GM19468 (cell line): ENCODE results near the gene APLNR.
"Not testable (repeated sequence)": the region's sequence is repeated elsewhere in the genome, so short reads cannot be mapped to it uniquely, and the experiment has no call there.

Source experiments
- ATAC-seq: cut with Tn5 transposase; IDR thresholded peaks from one replicate; pipeline ENCODE4 v1.9.1; 2021; ENCODE audit warnings: mild to moderate bottlenecking, moderate library complexity, moderate number of reproducible peaks; ENCODE audit not compliant: unreplicated experiment; ENCODE audit errors: extremely low read depth

The APLNR gene

DNA sequence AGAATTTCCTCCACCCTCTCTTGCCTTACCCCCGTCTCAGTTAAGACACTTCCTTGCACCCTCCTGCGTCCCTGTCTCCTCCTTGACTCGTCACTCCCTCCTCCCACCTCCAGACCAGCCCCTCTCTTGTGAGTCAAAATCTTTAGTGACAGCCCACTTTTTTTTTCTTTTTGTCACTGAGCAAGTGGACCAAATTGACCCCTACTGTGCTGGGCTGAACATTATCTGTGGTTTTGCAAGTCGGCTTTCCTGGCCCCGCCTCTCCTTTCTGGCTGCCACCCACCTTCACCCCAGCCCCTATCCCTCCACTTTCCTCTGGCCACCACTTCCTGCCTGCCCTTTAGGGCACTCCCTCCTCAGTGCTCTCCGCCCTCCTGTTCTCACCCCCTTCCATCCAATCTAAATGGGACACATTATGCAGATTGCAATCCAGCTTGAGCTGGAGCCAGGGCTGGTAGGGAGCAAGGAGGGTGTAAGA is at the start of gene APLNR:
APLNR (minus strand) TSS at position 47 of the 478 bp plus-strand sequence. CDS start 246 bp downstream, outside the sequence.
- no peak for ATAC-seq

DNA sequence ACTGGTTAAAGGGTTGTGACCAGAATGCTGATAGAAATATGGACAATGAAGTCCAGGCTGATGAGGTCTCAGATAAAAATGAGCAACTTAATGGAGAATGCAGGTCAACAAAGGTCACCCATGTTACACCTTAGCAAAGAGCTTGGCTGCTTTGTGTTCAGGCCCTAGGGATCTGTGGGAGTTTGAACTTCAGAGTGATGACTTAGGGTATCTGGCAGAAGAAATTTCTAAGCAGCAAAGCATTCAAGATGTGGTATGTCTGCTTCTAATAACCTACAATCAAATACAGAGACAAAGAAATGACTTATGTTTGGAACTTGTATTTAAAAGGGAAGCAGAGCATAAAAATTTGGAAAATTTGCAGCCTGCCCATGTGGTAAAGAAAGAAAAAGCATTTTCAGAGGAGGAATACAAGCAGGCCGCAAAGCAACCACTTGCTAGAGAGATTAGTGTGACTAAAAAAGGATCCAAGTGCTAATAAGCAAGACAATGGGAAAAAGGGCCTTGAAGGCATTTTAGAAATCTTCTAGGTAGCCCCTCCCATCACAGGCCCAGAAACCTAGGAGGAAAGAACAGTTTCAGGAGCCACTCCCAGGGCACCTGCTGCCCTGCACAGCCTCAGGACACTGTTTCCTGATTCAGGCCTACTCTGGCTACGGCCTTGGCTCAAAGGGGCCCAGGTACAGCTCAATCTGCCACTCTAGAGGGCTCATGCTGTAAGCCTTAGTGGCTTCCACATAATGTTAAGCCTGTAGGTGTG is 46.4 kb upstream of the APLNR start:
- no peak for ATAC-seq

DNA sequence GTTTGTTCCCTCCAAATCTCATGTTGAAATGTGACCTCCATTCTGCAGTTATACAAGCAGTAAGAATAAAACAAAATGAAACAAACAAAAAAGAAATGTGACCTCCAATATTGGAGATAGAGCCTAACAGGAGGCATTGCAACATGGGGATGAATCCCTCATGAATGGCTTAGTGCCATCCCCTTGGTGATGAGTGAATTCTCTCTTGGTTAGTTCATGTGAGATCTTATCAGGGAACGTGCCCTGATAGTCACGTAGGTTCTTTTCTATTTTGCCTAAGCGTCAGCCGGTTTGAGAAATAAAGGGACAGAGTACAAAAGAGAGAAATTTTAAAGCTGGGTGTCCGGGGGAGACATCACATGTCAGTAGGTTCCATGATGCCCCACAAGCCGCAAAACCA is 44.5 kb upstream of the APLNR start:
- ATAC-seq: not testable (repeated sequence)

DNA sequence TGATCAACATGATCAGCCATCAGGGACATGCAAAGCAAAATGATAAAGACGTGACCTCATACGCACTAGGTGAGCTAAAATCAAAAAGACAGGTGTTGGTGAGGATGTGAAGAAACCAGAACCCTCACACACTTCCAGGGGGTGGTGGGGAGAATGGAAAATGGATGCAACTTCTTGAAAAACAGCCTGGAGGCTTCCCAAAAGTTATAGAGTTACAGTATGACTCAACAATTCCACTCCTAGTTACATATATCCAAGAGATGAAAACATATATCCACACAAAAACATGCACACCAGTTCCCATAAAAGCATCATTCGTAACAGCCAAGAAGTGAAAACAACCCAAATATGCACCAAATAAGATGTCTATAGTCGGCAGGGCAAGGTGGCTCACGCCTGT is 42.1 kb upstream of the APLNR start:
- no peak for ATAC-seq

DNA sequence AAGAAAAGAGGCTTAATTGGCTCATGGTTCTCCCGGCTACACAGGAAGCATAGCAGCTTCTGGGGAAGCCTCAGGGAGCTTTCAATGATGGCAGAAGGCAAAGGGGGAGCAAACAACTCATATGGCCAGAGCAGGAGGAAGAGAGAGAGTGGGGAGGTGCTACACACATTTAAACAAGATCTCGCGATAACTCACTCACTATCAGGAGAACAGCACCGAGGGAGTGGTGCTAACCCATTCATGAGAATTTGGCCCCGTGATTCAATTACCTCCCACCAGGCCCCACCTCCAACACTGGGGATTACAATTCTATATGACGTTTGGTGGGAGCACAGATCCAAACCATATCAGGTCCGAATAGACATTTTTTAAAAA is 41.7 kb upstream of the APLNR start:
- ATAC-seq: no peak

DNA sequence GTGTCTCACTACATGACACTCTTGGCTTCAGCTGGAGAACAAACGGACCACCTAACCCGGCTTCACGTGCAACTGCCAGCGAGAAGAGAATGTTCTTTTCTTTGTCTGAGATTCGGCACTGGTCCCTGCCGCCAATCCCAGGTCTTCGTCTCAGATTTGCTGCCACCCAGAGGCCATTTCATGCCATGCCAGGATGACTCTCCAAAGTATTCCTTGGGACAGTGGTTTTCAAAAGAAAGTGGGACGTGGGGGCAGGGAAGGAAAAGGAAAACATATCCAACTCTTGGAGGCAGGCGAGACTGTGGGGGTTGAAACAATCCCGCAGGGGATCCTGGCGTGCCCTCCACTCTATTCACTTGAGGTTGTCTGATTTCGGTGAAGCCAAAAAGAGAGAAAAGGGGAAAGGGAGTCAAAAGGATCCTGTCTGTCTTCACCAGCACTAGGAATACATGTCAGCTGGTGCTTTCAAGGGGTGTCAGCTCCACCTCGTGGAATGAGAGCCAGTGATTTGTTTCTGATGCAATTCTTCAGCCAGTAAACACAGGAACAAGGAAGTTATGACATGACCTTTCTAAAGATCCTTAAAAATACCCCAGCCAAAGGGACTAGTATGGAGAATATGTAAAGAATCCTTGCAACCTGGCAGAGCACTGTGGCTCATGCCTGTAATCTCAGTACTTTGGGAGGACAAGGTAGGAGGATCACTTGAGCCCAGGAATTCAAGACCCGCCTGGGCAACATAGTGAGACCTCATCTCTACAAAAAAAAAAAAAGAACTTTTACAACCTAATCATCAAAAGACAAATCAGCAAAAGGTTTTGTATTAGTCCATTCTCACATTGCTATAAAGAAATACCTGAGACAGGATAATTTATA is 41.0 kb upstream of the APLNR start:
- ATAC-seq: no peak

DNA sequence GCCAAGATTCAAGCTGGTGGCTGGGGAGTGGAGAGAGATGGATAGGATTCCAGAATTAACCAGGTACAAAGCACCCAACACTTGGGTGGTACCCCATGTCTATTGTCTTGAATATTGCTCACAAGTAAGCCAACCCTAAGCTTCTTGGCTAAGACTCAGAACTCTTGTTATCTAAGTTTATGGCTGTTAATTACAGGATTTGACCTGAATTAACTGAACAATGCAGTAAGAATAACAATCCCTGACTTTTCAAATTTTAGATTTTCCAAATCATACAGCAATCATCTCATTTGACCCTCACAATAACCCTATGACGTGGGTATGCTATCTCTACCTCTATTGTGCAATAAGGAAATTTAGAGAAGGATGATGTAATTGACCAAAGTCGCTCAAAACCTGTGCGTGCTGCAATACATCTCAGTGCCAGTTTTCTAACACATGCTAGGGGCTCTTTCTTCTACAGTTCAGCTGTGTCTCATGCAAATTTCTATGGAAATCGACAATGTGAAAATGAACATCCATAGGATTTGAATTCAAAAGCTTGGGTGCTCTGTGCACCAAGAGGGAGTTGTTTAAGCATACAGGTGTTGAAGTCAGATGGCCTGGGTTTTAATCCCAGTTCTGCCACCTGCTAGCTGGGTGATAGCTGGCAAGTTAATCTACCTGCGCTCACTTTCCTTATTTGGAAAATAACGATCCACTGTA is 40.1 kb upstream of the APLNR start:
- no peak for ATAC-seq

DNA sequence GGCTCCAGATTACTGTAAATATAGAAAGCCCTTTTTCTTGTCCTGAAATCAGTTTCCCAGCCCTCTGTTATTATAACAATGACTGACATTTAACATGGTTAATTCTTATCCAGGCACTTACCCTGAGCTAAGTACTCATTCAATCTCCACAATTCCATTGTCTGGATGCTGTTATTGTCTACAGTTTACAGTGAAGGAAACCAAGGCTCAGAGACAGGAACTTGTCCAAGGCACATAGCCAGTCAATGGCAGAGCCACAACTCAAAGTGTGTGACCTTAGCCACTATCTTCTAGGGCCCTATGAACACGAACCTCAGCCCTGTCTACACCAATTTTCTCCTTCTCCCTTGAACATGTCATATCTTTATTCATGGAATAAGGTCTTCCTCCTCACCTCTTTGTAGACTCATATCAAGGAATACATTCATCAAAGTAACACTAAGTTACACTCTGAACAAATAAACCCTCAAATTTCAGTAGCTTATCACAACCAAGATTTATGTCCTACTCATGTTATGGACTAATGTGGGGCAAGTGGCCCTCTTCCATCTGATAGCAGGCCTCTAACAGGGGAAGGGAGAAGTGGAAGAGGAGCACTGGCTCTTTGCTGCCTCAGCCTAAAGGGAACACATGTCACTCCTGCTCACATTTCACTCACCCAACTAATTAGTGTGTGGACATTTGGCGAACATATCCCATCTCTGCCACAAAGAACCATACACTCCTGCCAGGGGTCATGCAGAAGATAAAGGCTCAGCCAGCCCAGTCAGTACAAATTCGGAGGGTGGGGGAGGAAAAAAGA is 39.3 kb upstream of the APLNR start:
- no peak for ATAC-seq

DNA sequence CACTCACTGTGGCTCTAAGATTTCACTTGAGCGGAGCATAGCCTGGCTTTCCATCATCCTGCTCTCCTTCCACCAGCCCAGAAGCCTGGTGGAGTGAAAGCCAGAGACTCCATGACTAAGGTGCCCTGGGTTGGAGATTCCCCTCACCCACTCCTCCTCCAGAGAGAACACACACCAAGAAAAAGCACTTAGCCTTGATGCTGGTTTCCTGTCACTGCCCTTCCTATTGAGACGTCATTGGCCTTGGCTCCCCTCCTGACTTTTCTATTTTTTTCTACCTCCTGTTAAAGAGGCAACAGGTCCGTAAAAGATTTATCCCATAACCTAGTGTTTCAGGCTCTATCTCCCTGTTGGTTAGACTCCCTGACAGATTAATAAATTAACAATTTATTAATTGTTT is 38.5 kb upstream of the APLNR start:
- no peak for ATAC-seq

DNA sequence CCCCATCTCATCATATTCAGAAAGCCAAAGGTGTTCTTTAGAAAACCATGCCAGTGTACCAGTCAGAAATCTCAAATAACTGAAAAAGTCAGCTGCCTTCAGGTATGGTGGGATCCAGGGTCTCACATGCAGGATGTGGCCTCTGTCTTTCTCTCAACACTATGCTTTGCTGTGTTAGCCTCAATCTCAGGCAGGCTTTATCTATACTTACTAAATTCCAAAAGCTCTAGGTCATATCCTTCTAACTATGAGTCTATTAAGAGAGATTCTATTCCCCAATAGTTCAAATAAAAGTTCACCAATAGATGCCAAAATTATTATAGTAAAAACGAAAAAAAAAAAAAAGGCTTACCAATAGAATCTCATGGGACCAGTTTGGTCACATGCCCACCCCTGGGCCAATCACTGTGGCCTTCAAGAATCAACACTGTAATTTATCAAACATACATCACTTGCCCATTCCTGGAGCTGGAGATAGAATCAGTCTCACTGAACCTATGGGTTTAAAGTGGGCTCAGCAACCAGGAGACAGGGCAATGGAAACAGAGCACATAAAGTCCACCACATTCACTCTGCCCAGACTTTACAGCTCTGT is 38.0 kb upstream of the APLNR start:
- ATAC-seq: no peak

DNA sequence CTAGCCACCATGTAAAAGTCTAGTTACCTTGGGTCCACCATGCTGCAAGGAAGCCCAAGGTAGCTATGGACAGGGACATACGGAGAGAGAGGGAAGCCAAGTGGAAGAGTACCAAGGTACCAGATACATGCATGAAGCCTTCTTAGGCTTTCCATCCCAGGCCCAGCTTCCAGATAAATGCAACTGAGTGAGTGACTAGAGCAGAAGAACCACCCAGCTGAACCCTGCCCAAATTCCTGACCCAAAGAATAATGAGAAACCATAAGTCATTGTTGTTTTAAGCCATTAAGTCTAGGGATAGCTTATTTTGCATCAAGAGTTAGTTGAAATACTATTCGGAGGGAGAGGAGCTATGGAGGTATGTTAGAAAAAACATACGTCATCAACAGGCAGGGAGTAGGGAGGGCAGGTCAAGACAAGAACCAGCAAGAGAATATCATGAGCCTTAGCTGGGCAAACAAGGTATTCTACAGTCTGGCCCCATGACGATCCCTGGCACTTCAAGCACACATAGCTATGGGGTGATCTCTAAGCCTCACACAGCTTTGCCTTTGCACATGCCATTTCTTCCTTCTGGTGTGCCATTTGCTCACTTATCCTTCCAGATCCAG is 36.5 kb upstream of the APLNR start:
- ATAC-seq: no peak

DNA sequence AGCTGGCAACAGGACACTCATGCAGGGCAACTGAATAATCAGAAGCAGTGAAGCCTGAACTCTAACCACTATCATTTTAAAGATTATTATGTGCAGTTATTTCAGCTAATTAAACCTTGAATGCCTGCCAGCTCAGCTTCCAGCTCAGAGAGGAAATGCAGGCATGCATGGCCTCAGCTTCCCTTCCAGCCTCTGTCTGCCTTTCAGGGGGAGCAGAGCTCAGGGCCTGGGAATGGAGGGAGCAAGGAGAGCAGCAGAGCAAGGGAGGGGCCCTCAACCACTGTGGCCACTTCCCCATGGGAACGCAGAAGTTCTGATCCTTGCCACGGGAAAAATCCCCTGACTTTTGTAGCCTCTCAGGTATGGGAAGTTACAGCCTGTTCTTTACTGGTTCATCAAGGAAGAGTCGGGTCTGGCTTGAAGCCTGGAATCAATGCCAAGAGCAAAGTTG is 32.5 kb upstream of the APLNR start:
- no peak for ATAC-seq

DNA sequence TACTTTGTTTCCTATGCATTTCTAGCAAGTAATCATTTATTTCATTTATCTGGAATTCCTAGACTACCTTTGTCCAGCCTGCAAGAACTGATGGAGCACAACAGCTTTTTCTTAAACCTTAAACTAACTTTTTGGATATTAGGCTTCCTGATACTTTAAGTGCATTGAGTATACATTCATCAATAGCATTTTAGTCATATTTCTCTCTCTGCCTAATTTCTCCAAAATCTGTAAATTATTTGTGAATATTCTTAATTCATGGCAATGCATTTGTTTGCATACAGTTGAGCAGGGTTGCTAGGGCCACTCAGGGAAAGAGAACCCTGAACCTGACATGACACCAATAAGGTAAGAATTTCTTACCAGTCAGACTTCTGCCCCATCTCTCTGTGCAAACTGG is 29.1 kb upstream of the APLNR start:
- ATAC-seq: no peak

DNA sequence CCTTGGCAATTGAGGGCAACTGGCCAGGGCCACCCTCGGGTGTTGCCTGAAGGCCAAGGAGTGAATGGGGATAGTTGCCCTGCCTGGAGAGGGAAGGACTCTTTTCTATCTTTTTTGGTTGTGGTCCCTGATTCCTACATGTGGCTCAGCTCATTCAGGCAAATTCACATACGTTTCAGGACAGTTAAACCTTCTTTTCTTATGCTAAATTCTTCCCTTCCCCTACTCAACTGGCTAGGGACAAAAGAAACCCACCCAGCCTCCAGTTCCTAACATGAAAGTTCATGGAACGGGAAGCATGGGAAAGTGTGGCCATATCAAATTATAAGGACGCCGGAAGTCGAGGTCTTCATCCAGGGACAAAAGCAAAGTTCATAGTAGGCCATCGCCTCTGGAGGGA is 26.3 kb upstream of the APLNR start:
- ATAC-seq: no peak

DNA sequence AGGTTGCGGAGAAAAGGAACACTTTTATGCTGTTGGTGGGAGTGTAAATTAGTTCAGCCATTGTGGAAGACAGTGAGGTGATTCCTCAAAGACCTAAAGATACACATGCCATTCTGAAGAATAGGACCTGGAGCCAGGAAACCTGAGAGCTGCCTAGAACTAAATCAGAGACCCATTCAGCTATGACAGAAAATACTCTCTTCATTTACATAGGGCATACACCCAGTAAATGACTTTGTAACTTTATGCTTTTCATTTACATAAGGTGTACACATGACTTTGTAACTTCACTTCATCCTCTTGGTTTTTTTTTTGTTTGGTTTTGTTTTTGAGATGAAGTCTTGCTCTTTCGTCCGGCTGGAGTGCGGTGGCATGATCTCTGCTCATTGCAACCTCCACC is 25.1 kb upstream of the APLNR start:
- no peak for ATAC-seq

DNA sequence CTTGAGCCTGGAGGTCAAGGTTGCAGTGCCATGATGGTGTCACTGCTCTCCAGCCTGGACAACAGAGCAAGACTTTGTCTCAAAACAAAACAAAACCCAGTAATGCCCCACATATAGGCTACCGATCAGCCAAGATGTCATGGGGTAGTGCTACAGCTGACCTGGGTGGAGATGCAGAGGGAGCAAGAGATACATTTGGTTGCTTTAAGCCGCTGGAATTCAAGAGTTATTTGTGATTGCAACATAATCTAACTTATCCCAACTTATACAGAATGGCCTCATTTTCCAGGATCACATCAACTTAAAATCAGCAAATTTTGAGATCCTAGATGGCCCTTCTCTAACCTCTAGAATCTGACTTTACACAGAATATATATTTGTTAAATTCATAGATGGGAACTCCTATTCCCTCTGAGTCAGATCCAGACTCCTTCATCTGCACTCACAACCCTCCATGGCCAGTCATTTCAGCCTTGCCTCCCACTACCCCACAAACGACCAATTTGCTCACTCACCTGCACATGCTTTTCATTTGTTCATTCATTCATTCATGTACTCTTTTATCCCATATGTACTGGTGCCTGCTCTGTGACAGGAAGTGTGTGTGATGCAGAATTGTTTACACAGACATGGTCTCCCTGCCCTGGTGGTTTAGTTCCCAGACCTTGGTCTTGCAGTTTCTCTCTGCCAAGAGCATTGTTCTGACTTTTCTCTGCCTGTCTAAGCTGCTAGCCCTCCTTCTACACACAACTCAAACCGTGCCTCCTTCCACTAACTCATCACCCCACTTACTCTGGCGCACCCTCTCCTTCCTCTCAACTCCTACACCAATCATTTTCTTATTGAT is 24.1 kb upstream of the APLNR start:
- ATAC-seq: no peak

DNA sequence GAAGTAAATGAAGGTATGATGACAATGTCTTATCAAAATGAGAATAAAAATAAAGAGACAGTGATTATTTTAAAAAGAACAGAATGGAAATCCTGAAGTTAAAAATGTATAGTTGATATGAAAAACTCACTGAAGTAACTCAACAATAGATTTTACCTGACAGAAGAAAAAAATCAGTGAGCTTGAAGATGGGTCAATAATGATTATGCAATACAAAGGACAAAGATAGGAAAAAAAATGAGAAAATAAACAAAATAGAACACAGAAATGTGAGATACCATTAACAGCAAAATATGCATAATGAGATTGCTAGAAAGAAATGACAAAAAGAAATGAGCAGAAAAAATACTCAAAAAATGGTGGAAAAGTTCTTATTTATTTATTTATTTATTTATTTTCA is 19.1 kb upstream of the APLNR start:
- ATAC-seq: no peak

DNA sequence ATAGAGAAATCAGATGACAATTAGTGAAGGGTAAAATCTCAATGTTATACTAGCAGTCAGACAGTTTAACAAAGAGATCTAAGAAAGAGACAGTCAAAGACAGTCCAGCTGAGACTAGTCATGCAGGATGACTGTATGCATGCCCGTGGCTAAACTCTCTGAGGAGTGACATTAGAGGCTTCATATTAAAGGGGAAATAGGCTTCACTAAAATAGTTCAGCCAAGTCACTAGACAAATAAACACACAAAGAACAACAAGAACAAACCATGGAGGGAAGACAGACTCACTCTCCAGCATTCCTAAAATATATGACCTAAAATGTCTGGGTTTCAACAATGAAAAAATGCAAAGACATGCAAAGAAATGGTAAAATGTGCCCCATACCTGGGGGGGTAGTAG is 18.6 kb upstream of the APLNR start:
- no peak for ATAC-seq
